ENCODE data around the gene STX16.
"Not testable (repeated sequence)": the region's sequence is repeated elsewhere in the genome, so short reads cannot be mapped to it uniquely, and the experiment has no call there.

STX16 gene

GRCh38 chr20:58636396-58636982, 14.6 kb upstream of the STX16 start:
- no peak for DNase-seq (ENCODE audit: low spot score)

DNA sequence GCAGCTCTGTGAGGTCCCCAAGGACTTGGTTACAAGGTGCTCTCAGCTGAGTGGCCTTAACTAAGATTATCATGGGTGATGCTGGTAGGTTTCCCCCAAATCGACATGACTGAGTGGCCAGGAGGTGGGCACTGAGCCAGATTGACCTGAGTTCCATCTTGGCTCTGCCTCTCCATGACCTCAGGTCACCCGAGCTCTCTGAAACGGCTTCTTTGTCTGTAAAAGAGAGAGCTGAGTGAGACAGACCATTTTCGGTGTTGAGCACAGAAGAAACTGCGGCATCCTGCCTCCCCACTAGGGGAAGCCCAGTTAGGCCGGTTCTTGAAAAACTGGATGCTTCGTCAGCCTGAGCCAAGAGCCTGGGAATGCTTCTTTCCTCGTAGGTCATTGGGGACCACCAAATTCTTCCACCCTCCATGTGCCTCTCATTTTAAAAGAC, 14.1 kb upstream of the STX16 start:
- no peak for DNase-seq (ENCODE audit: low spot score)

- DNase-seq (ENCODE audit: low spot score) = no peak
These were observed 13.4 kb upstream of the STX16 start for GRCh38 chr20:58637466-58638213.

GRCh38 chr20:58638467-58639181, 12.5 kb upstream of the STX16 start:
- no peak for DNase-seq (ENCODE audit: low spot score)

DNA sequence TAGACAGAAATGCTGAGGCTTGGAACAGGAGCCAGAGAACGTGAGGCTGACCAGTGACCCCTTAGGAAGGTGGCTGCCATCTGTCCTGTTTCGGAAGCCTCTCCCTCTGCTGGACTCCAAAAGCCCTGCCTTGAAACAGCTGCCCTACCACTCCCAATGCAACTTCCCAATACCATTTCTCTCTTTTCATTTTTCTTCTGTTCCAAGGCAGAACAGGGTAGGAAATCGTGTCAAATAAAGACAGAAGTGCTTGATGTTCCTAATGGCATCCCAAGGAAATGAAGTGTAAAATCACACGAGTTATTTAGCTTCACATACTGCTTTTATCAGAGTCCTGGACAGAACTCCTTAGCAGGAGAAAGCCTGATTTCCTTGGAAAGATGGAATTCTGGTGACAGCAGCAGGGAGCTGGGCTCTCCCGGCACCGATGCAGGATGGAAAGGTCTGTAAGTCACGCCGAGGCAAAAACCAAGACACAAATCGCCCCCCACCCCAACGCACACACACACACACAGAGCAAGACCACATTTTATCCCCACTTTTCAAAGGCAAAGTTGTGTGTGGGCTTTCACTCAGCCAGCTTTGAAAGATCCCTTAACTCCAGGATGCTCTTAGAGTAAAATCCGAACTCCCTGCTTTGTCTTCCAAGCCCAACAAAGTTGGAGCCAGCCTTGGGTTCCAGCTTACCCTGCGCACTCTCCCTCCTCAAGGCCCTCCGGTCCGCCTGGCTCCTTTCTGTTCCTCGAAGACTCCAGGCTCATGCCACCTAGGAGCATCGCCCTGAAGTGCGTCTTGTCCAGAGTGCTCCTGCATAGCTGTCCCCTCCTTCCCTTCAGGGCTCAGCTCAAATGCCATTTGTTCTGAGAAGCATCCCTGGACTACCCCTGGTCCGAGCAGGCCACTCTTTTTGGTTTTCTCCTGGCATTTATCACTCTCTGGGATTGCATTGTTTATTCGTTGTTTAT, 11.6 kb upstream of the STX16 start:
- no peak for DNase-seq (ENCODE audit: low spot score)

DNA sequence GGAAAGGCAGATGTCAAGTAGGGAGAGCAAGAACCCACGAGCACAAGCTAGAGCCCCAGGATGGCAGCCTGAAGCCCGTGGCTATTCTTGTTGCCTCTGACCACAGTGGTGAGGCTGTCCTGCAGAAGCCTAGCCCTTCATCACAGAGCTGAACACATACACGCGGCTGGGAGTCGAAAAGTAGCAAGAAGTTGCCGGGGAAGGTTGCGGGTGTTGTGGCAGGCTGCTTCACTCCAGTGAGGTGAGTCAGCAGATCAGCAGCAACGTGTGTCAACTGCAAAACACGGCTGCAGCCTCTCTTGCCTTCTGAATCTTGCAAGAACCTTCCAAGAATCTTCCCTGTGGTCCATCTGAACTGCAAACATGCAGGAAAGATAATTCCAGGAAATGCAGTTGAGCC, 10.6 kb upstream of the STX16 start:
- no peak for DNase-seq (ENCODE audit: low spot score)

GRCh38 chr20:58642441-58642840, 8.6 kb upstream of the STX16 start:
- no peak for DNase-seq (ENCODE audit: low spot score)

GRCh38 chr20:58642896-58643295, 8.2 kb upstream of the STX16 start:
- not testable (repeated sequence) for DNase-seq (ENCODE audit: low spot score)

- DNase-seq (ENCODE audit: low spot score) = no peak
These were observed 5.6 kb upstream of the STX16 start for GRCh38 chr20:58645412-58645968.

DNA sequence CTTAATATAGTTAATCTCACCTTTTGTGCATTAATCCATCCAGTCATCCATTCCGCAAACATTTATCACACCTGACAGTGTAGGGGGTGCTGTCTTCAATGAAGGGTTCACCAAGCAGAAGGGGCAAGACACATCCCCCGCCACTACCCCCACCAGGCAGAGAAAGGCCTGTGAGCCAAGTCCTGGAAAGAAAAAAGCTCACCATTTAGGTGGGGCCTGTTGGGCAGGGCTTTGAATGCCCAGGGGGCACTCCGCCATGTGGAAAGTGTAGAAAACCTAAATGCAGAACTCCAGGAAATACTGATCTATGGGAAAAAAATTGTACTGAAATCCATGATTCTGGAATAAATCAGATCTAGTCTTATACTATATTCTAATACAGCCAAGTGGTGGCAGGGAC, 4.8 kb upstream of the STX16 start:
- no peak for DNase-seq (ENCODE audit: low spot score)

GRCh38 chr20:58646703-58647102, 4.4 kb upstream of the STX16 start:
- DNase-seq (ENCODE audit: low spot score) = no peak

DNA sequence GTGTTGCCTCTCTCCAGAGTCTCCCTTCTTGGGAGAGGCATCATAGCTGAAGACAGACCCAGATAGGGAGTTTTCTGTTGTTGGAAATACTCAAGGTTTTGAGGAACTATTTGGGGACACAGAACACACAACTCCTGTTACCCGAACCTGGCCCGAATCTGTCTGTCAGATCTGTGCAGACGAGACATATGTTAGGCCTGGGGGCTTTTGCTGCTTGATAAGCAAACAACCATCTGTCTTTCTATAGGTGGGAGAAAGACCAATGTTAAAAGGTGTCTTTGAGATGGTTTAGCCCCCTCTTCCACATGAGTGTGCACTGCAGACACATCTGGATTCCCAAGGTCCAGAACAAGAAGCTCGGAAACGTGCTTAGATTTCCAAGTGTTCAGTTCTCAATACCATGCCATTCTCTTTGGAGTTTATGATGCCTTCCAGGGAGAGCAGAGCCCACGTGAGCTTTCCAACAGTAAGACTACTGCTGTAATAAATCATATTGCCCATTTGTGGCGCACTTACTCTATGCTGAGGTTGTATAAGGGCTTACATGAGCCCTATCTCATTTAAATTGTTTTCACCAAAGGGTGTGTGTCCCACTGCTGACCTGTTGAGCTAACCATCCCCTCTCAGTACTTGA, 3.8 kb upstream of the STX16 start:
- DNase-seq (ENCODE audit: low spot score) = no peak

- no peak for DNase-seq (ENCODE audit: low spot score)
These were observed 3.1 kb upstream of the STX16 start for GRCh38 chr20:58647796-58648501.

GRCh38 chr20:58648502-58648825, 2.6 kb upstream of the STX16 start:
- not testable (repeated sequence) for DNase-seq (ENCODE audit: low spot score)

DNA sequence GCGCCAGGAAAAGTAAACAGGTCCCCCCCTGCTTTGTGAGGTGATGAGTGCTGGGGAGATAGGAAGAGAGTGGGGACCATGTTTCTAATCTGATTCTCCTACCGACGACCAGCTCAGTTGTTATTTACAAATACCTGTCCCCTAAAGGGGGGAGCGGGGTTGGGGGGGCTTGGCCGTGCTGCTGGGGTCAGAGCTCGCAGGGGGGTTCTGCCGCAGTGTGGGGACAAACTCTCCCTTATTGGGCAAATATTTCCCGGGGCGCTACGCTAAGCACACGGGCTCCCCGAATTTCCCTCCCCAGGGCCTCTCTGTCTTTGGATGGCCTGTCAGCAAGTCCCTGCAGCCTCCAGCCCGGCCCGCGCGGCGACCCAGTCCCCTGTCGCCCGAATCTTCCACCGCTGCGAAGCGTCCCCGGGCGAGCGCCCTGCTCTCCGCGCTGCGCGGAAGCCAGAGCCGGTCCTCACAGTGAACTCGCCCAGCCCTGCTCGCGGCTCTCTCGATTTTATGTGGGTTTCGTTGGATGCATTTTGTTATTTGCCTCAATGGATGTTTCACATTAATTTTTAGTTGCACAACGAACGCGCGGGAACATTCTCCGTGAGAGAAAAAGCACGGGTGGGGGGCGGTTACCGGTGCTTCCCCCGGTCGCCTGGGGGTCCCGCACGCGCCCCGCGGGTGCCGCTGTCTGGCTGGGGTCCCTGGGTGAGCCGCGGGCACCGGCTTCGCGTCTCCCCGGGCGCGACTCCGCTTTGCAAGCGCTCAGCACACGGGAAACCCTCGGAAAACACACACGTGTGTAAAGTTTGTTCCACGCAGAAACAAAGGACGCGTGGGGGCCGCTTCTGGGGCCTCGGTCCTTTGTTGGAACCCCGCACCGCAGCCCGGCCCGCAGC, 1.5 kb upstream of the STX16 start:
- peak; percentile 36 for DNase-seq (ENCODE audit: low spot score)

GRCh38 chr20:58650181-58650775, 805 bp upstream of the STX16 start:
- no peak for DNase-seq (ENCODE audit: low spot score)

- no peak for DNase-seq (ENCODE audit: low spot score)
These were observed 469 bp downstream of the STX16 start for GRCh38 chr20:58651559-58651945.

DNA sequence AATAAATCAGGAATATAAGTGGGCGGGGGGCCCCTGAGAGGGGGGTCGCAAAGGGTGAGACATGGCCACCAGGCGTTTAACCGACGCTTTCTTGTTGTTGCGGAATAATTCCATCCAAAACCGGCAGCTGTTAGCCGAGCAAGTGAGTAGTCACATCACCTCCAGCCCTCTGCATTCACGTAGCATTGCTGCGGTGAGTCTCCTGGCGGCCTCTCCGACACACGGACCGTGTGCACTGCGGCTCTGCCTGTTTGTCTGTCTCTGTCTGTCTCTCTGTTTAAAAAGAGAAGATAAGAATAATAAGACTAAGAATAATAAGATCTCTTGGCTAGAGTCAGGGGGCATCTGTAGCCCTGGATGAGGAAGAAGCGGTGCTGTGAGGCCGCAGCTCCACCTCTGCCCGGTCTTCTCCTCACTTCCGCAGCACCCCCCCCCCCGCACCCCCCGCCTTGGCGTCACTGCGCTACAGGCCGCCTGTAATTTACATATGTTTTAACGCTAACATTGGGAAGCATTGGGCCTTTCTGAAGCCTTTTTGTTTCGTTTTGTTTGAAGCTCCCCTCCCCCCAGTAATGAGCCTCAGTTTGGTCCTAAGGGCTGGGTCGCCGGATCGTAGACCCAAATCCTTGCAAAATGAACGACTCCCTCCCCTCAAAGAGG, 993 bp downstream of the STX16 start:
- DNase-seq (ENCODE audit: low spot score) = peak; percentile 78

All from CD4-positive, alpha-beta T cell treated with Interleukin-15 for 4 hours (primary cell).